Upper lobe of left lung (tissue), 6 donors: ENCODE data around the gene MEP1A. TPM values are rescaled to one million over a fixed set of nuclear protein-coding genes. Genes with fewer than 3 reads are reported as not detected.

ENCODE experiments used
- ATAC-seq, 2 donors: fragments of 200-7000 bp; cut with Tn5 transposase; one replicate each; pipeline ENCODE4 v1.9.1; 2022; ENCODE audit warnings: mild to moderate bottlenecking in 2 of 2, moderate library complexity in 2 of 2; ENCODE audit not compliant: low FRiP score in 2 of 2
- DNase-seq, 2 donors: peaks; one replicate each; pipeline ENCODE4 v3.0.0-alpha.2; 2019 to 2020
- H3K27ac ChIP-seq, 4 donors: fragments of 200-600 bp; sonication (generic); one replicate each; pipeline ENCODE4 v1.5.1; 2016 to 2019
- H3K27me3 ChIP-seq, 4 donors: fragments of 200-600 bp; sonication (generic); one replicate each; pipeline ENCODE4 v1.5.1; 2017 to 2019
- H3K36me3 ChIP-seq, 4 donors: fragments of 200-600 bp; sonication (generic); one replicate each; pipeline ENCODE4 v1.5.1; 2016 to 2019
- H3K4me1 ChIP-seq, 4 donors: fragments of 200-600 bp; sonication (generic); one replicate each; pipeline ENCODE4 v1.5.1; 2018 to 2019
- H3K4me3 ChIP-seq, 4 donors: fragments of 200-600 bp; sonication (generic); one replicate each; pipeline ENCODE4 v1.5.1; 2017 to 2019; ENCODE audit warnings: mild to moderate bottlenecking in 2 of 4, moderate library complexity in 1 of 4
- H3K9me3 ChIP-seq, 4 donors: fragments of 200-600 bp; sonication (generic); one replicate each; pipeline ENCODE4 v1.5.1; 2018 to 2019
- EP300 ChIP-seq, 4 donors: sonication (generic); formaldehyde crosslinking; IDR thresholded peaks; one replicate each; pipeline ENCODE4 v1.5.1; 2017; ENCODE audit warnings: antibody characterized with exemption in 4 of 4, control low read depth in 2 of 4
- POLR2A ChIP-seq, 4 donors: fragments of 450-650 bp; IDR thresholded peaks; one replicate each; pipeline ENCODE4 v1.5.1; 2016 to 2017; ENCODE audit warnings: antibody characterized with exemption in 4 of 4, mild to moderate bottlenecking in 2 of 4
- POLR2AphosphoS5 ChIP-seq, 2 donors: sonication (generic); formaldehyde crosslinking; IDR thresholded peaks; one replicate each; pipeline ENCODE4 v1.5.1; 2017; ENCODE audit warnings: antibody characterized with exemption in 2 of 2
- WGBS, 2 donors: methylation state at CpG; one replicate each; pipeline ENCODE4 v1.1.5; 2017 to 2018; 5-methylcytosine and 5-hydroxymethylcytosine counted together
- total RNA-seq, 6 donors: library from RNA; depleted of rRNA in 4 of 6; stranded (reverse); fragments of >200 nt in 4 of 6; gene quantifications; one replicate each; pipeline versions ENCODE4 v1.1.0 to v1.2.1, GENCODE V29; 2016 to 2021
- TF ChIP-seq, protein P1 (sequence below), 6 experiments: fragments of 450-650 bp in 4 of 6; fragments of 200-600 bp in 2 of 6; sonication (generic) in 2 of 6; IDR thresholded peaks; one replicate each; pipeline ENCODE4 v1.5.1; 2016 to 2019; ENCODE audit warnings: antibody characterized with exemption in 6 of 6
- donor health status: DM: no; HTN: no; CAD: no; lungs with moderate emphysema.
- donor health status: DM: no; HTN: yes; CAD: no; lungs with severe emphysema.

The MEP1A gene
- total RNA-seq, 6 donors from 2014 or later, result 1.0 to 1.1 TPM; not detected in 4

DNA sequence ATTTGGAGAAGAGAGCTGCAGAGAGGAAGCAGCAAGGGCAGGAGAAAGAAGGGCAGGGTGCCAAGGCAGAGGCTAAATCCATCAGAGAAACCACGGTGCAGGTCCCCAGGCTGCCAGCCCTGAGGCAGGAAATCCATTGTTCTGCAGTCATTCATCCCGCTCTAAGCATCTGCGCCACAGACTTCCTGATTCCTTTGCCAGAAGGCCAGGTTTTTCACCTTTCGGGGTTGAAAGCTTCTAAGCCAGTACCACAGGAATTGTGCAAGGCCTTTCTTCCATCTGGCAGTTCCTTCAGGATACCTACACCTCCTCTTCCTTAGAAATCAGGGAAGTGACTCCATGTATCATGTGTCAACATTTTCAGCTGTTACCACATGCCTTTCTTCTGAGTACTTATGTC lies 82.9 kb downstream of the MEP1A start:
- Histone ChIP-seq H3K27ac (no peak overlapping the region), H3K9me3 (no peaks in the 10 kb centered on the region), H3K4me3 (no peak overlapping the region), H3K36me3 (peaks cover 20 to 86% (median 49%) of the 10 kb centered on the region in 4 donors), H3K27me3 (no peaks in the 10 kb centered on the region), H3K4me1 (peaks cover 0 to 9% (median 2%) of the 10 kb centered on the region in 4 donors)
- TF ChIP-seq EP300 (IDR thresholded peaks at IDR 0.05), result no peak
- peak in 1 of 2 donors; percentile 15 for TF ChIP-seq POLR2AphosphoS5 (IDR thresholded peaks at IDR 0.05)
- no peak for DNase-seq
- ATAC-seq, result peak in 1 of 2 donors; percentile 43
- WGBS, 2 donors, result 28 to 30% methylated on average over 4 of the region's 4 CpGs

DNA sequence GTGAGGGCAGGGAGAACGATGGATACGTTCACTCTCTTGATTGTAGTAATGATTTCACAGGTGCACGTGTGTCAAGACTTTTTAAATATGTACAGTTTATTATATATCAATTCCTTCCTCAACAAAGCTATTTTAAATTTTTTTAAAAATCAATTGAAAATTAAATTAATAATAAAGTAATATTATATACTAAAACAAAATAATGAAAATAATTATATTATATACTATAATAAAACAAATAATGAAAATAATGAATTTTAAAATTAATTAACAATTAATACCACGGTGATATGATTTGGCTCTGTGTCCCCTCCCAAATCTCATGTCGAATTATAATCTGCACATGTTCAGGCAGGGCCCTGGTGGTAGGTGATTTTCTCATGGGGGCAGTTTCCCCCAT lies 85.8 kb downstream of the MEP1A start:
- Histone ChIP-seq H3K27ac (no peak overlapping the region), H3K9me3 (no peaks in the 10 kb centered on the region), H3K4me3 (no peak overlapping the region), H3K36me3 (peaks cover 27 to 89% (median 64%) of the 10 kb centered on the region in 4 donors), H3K4me1 (peaks cover 0 to 9% (median 2%) of the 10 kb centered on the region in 4 donors), H3K27me3 (no peaks in the 10 kb centered on the region)
- ATAC-seq, result no peak
- WGBS, 2 donors, result 92 to 93% methylated on average over 5 of the region's 5 CpGs
- no peak for DNase-seq
- TF ChIP-seq POLR2A (IDR thresholded peaks at IDR 0.05), result no peak
- TF ChIP-seq, protein P1, sequence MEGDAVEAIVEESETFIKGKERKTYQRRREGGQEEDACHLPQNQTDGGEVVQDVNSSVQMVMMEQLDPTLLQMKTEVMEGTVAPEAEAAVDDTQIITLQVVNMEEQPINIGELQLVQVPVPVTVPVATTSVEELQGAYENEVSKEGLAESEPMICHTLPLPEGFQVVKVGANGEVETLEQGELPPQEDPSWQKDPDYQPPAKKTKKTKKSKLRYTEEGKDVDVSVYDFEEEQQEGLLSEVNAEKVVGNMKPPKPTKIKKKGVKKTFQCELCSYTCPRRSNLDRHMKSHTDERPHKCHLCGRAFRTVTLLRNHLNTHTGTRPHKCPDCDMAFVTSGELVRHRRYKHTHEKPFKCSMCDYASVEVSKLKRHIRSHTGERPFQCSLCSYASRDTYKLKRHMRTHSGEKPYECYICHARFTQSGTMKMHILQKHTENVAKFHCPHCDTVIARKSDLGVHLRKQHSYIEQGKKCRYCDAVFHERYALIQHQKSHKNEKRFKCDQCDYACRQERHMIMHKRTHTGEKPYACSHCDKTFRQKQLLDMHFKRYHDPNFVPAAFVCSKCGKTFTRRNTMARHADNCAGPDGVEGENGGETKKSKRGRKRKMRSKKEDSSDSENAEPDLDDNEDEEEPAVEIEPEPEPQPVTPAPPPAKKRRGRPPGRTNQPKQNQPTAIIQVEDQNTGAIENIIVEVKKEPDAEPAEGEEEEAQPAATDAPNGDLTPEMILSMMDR (IDR thresholded peaks at IDR 0.05), result no peak
- TF ChIP-seq EP300 (IDR thresholded peaks at IDR 0.05), result no peak
- no peak for TF ChIP-seq POLR2AphosphoS5 (IDR thresholded peaks at IDR 0.05)

DNA sequence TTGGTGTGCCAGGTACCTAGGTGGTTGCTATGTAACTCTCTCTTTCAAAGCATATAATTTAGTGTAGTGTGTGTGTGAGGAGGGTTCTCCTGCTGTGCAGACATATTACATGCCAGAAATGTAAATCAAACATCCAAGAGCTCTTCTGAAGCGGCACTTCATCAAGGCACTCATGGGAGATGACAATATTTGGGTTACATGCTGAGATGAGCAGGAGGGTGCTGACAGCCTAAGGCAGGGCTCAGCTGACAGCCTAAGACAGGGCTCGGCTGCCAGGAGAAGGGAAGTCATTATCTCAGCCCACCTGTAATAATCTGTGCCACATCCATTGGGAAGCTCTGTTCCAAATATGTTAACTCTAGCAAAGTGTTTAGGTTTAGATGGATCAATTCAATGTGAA lies 89.5 kb downstream of the MEP1A start:
- Histone ChIP-seq H3K27ac (peak overlapping the region in 1 of 4 donors; percentile 11), H3K4me1 (no peaks in the 10 kb centered on the region), H3K4me3 (no peak overlapping the region), H3K27me3 (no peaks in the 10 kb centered on the region), H3K9me3 (no peaks in the 10 kb centered on the region), H3K36me3 (peaks cover 29 to 97% (median 60%) of the 10 kb centered on the region in 4 donors)
- DNase-seq (no peak), ATAC-seq (no peak)
- WGBS, 2 donors, result 63 to 89% methylated on average over 2 of the region's 2 CpGs
- TF ChIP-seq, protein P1 (IDR thresholded peaks at IDR 0.05), result no peak
- TF ChIP-seq POLR2AphosphoS5 (IDR thresholded peaks at IDR 0.05) (no peak), EP300 (IDR thresholded peaks at IDR 0.05) (no peak), POLR2A (IDR thresholded peaks at IDR 0.05) (no peak)

DNA sequence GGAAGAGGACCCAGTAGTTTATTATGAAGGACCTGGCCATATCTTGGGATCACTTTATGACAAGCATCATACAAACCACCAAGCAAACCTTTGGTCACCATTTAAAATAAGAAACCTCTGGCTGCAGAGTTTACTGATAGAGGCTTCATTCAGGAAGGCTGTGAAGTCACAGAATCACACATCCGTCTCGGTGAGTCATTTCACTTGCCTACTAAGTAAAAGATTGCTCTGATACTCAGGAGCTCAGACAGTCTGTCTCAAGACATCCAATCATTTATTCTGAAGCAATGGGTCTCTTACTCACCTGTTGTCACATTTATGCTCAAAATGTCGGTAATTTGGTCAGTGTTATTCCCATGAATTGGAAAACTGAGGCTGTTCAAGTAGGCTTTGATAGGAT lies 94.8 kb downstream of the MEP1A start:
- no peak overlapping the region for H3K4me3 ChIP-seq
- 40 to 46% methylated on average over 2 to 3 of the region's 3 CpGs for WGBS, 2 donors
- TF ChIP-seq EP300 (IDR thresholded peaks at IDR 0.05), result no peak
- TF ChIP-seq, protein P1 (IDR thresholded peaks at IDR 0.05), result no peak
- no peak for TF ChIP-seq POLR2A (IDR thresholded peaks at IDR 0.05)
- no peak for TF ChIP-seq POLR2AphosphoS5 (IDR thresholded peaks at IDR 0.05)
- no peaks in the 10 kb centered on the region for H3K9me3 ChIP-seq
- H3K27me3 ChIP-seq, result no peaks in the 10 kb centered on the region
- no peak for ATAC-seq
- no peak overlapping the region for H3K27ac ChIP-seq
- no peak for DNase-seq
- H3K36me3 ChIP-seq, result peaks cover 7 to 53% (median 34%) of the 10 kb centered on the region in 4 donors
- peaks cover 6 to 10% (median 8%) of the 10 kb centered on the region in 4 donors for H3K4me1 ChIP-seq

DNA sequence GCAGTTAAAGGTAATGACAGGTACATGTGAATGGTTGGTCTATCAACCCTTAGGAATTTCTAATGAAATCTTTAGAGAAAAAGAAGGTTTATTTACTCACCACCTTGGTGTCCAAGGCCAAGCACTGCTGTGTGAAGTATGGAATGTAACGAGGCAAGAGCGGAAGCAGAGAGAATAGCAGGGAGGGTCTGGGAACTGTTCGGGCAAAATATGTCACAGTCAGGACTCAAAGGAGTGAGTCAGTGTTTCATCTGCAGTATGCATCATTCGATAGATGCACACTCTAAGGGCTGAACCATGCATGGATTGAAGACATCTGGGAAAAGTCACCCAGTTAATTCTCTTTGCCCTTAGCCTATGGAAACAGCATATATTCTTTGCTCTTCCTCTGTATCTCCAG lies 95.4 kb downstream of the MEP1A start:
- H3K27ac ChIP-seq, result no peak overlapping the region
- WGBS, 2 donors, result 82 to 90% methylated on average over 4 of the region's 4 CpGs
- DNase-seq, result no peak
- no peaks in the 10 kb centered on the region for H3K9me3 ChIP-seq
- H3K4me3 ChIP-seq, result no peak overlapping the region
- TF ChIP-seq POLR2A (IDR thresholded peaks at IDR 0.05) (no peak), POLR2AphosphoS5 (IDR thresholded peaks at IDR 0.05) (no peak), EP300 (IDR thresholded peaks at IDR 0.05) (no peak)
- TF ChIP-seq, protein P1 (IDR thresholded peaks at IDR 0.05), result no peak
- H3K4me1 ChIP-seq, result peaks cover 9 to 13% (median 9%) of the 10 kb centered on the region in 4 donors
- H3K36me3 ChIP-seq, result peaks cover 7 to 53% (median 33%) of the 10 kb centered on the region in 4 donors
- ATAC-seq, result no peak
- H3K27me3 ChIP-seq, result no peaks in the 10 kb centered on the region

Other genes with a start within 250 kb of the MEP1A start
- gene CYP39A1, start 140.6 kb upstream of the MEP1A start, total RNA-seq, result 10 to 100 TPM in 1 of 6 donors, 1 to 10 TPM in 5; 2.6 to 10.3 (median 5.0) TPM
- gene SLC25A27, start 140.4 kb upstream of the MEP1A start, total RNA-seq, result 10 to 100 TPM in 5 of 6 donors, 1 to 10 TPM in 1; 7.8 to 61.8 (median 13.7) TPM
- gene TDRD6, start 105.5 kb upstream of the MEP1A start, total RNA-seq, result 1 to 10 TPM in 2 of 6 donors, under 1 TPM in 4; 0.15 to 3.1 (median 0.53) TPM
- gene PLA2G7, start 58.0 kb upstream of the MEP1A start, total RNA-seq, result 1 to 10 TPM; 2.6 to 9.5 (median 5.9) TPM
- gene ANKRD66, start 46.5 kb upstream of the MEP1A start, total RNA-seq, result 10 to 100 TPM in 1 of 6 donors, 1 to 10 TPM in 3, not detected in 2; 2.1 to 15.7 (median 2.7) TPM
- gene ADGRF5, start 128.5 kb downstream of the MEP1A start, total RNA-seq, result 100 to 1,000 TPM; 107 to 352 (median 215) TPM
- 10 to 100 TPM in 1 of 6 donors, 1 to 10 TPM in 5; 2.3 to 10.3 (median 7.5) TPM for gene ADGRF1, start 248.9 kb downstream of the MEP1A start, total RNA-seq